ENCODE data around the gene PRR35. TPM values are rescaled to one million over a fixed set of nuclear protein-coding genes. Genes with fewer than 3 reads are reported as not detected.

PRR35 gene
- polyA plus RNA-seq, 1 donor from 2014 or later: not detected

- no peak for TF ChIP-seq TAF1 (IDR thresholded peaks at IDR 0.05; ENCODE audit: low read depth)
- no peak for TF ChIP-seq MXI1 (conservative IDR thresholded peaks at IDR 0.05; ENCODE audit: poor library complexity, severe bottlenecking)
- TF ChIP-seq SMC3 (conservative IDR thresholded peaks at IDR 0.05; ENCODE audit: poor library complexity): no peak
- TF ChIP-seq, protein P1, sequence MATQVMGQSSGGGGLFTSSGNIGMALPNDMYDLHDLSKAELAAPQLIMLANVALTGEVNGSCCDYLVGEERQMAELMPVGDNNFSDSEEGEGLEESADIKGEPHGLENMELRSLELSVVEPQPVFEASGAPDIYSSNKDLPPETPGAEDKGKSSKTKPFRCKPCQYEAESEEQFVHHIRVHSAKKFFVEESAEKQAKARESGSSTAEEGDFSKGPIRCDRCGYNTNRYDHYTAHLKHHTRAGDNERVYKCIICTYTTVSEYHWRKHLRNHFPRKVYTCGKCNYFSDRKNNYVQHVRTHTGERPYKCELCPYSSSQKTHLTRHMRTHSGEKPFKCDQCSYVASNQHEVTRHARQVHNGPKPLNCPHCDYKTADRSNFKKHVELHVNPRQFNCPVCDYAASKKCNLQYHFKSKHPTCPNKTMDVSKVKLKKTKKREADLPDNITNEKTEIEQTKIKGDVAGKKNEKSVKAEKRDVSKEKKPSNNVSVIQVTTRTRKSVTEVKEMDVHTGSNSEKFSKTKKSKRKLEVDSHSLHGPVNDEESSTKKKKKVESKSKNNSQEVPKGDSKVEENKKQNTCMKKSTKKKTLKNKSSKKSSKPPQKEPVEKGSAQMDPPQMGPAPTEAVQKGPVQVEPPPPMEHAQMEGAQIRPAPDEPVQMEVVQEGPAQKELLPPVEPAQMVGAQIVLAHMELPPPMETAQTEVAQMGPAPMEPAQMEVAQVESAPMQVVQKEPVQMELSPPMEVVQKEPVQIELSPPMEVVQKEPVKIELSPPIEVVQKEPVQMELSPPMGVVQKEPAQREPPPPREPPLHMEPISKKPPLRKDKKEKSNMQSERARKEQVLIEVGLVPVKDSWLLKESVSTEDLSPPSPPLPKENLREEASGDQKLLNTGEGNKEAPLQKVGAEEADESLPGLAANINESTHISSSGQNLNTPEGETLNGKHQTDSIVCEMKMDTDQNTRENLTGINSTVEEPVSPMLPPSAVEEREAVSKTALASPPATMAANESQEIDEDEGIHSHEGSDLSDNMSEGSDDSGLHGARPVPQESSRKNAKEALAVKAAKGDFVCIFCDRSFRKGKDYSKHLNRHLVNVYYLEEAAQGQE (IDR thresholded peaks at IDR 0.05; ENCODE audit: borderline replicate concordance): no peak
- no peak for TF ChIP-seq EZH2 (IDR thresholded peaks at IDR 0.05; ENCODE audit: borderline replicate concordance, insufficient read depth, low read length, poor library complexity, severe bottlenecking)
- no peak for TF ChIP-seq RAD21 (conservative IDR thresholded peaks at IDR 0.05)
- TF ChIP-seq EP300 (conservative IDR thresholded peaks at IDR 0.05; ENCODE audit: poor library complexity, severe bottlenecking): no peak
- TF ChIP-seq, protein P2, sequence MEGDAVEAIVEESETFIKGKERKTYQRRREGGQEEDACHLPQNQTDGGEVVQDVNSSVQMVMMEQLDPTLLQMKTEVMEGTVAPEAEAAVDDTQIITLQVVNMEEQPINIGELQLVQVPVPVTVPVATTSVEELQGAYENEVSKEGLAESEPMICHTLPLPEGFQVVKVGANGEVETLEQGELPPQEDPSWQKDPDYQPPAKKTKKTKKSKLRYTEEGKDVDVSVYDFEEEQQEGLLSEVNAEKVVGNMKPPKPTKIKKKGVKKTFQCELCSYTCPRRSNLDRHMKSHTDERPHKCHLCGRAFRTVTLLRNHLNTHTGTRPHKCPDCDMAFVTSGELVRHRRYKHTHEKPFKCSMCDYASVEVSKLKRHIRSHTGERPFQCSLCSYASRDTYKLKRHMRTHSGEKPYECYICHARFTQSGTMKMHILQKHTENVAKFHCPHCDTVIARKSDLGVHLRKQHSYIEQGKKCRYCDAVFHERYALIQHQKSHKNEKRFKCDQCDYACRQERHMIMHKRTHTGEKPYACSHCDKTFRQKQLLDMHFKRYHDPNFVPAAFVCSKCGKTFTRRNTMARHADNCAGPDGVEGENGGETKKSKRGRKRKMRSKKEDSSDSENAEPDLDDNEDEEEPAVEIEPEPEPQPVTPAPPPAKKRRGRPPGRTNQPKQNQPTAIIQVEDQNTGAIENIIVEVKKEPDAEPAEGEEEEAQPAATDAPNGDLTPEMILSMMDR (IDR thresholded peaks at IDR 0.05; ENCODE audit: poor library complexity, severe bottlenecking): no peak
- H3K4me3 ChIP-seq (ENCODE audit: low read length): no peak overlapping the region
- no peak overlapping the region for H3K9ac ChIP-seq (ENCODE audit: low read length)
- no peaks in the 10 kb centered on the region for H4K20me1 ChIP-seq (ENCODE audit: insufficient read depth)
- peaks cover 5% of the 10 kb centered on the region for H3K36me3 ChIP-seq (ENCODE audit: insufficient read depth, low read length)
- H3K27ac ChIP-seq (ENCODE audit: low read length): no peak overlapping the region
- no peaks in the 10 kb centered on the region for H3K27me3 ChIP-seq (ENCODE audit: insufficient read depth, low read depth, low read length)
- H2AFZ ChIP-seq (ENCODE audit: low read depth, low read length): no peak overlapping the region
- no peaks in the 10 kb centered on the region for H3F3A ChIP-seq (ENCODE audit: insufficient read depth, low read length, poor library complexity, severe bottlenecking)
- no peaks in the 10 kb centered on the region for H3K9me3 ChIP-seq (ENCODE audit: low read length)
- no peak overlapping the region for H3K4me2 ChIP-seq (ENCODE audit: low read length)
- H3K79me2 ChIP-seq (replicated peaks; ENCODE audit: insufficient read depth, low read length): no peaks in the 10 kb centered on the region
- H3K9me2 ChIP-seq (ENCODE audit: insufficient read depth, low read length): no peaks in the 10 kb centered on the region
Measured at GRCh38 chr16:603933-604332, 43.7 kb downstream of the PRR35 start.

- H2AFZ ChIP-seq (ENCODE audit: low read depth, low read length): no peak overlapping the region
- no peak overlapping the region for H3K27ac ChIP-seq (ENCODE audit: low read length)
- H3K36me3 ChIP-seq (ENCODE audit: insufficient read depth, low read length): no peaks in the 10 kb centered on the region
- no peaks in the 10 kb centered on the region for H4K20me1 ChIP-seq (ENCODE audit: insufficient read depth)
- H3K27me3 ChIP-seq (ENCODE audit: insufficient read depth, low read depth, low read length): no peaks in the 10 kb centered on the region
- TF ChIP-seq EP300 (conservative IDR thresholded peaks at IDR 0.05; ENCODE audit: poor library complexity, severe bottlenecking) (no peak), SMC3 (conservative IDR thresholded peaks at IDR 0.05; ENCODE audit: poor library complexity) (no peak), MXI1 (conservative IDR thresholded peaks at IDR 0.05; ENCODE audit: poor library complexity, severe bottlenecking) (no peak), RAD21 (conservative IDR thresholded peaks at IDR 0.05) (no peak), POLR2AphosphoS5 (IDR thresholded peaks at IDR 0.05) (no peak)
- TF ChIP-seq, protein P1 (IDR thresholded peaks at IDR 0.05; ENCODE audit: borderline replicate concordance): no peak
- H3K79me2 ChIP-seq (replicated peaks; ENCODE audit: insufficient read depth, low read length): no peaks in the 10 kb centered on the region
- no peaks in the 10 kb centered on the region for H3F3A ChIP-seq (ENCODE audit: insufficient read depth, low read length, poor library complexity, severe bottlenecking)
- no peak overlapping the region for H3K4me2 ChIP-seq (ENCODE audit: low read length)
- no peaks in the 10 kb centered on the region for H3K9me2 ChIP-seq (ENCODE audit: insufficient read depth, low read length)
- no peak overlapping the region for H3K9ac ChIP-seq (ENCODE audit: low read length)
- H3K9me3 ChIP-seq (ENCODE audit: low read length): no peaks in the 10 kb centered on the region
- H3K4me3 ChIP-seq (ENCODE audit: low read length): no peak overlapping the region
Measured at GRCh38 chr16:606656-607307, 46.6 kb downstream of the PRR35 start.
